ACC112 (cell line): ENCODE results near the gene CEBPG.

Source experiments
- H2AFZ ChIP-seq: fragments of 200-600 bp; sonication (generic); one replicate; pipeline ENCODE4 v1.6.0; 2017; ENCODE audit warnings: antibody characterized with exemption, low read length; ENCODE audit not compliant: unreplicated experiment
- H3K27ac ChIP-seq: fragments of 200-600 bp; sonication (generic); 2 replicates; pipeline ENCODE4 v1.5.1; 2014; ENCODE audit warnings: low read depth, mild to moderate bottlenecking, antibody characterized with exemption, low read length, moderate library complexity
- H3K27me3 ChIP-seq: fragments of 200-600 bp; sonication (generic); 2 replicates; pipeline ENCODE4 v1.6.1; 2014; ENCODE audit warnings: mild to moderate bottlenecking, antibody characterized with exemption, low read length, moderate library complexity, mixed read lengths; ENCODE audit not compliant: insufficient read depth
- H3K36me3 ChIP-seq: fragments of 200-600 bp; sonication (generic); 2 replicates; pipeline ENCODE4 v1.6.1; 2016; ENCODE audit warnings: mild to moderate bottlenecking, antibody characterized with exemption, low read length, moderate library complexity, mixed read lengths; ENCODE audit not compliant: insufficient read depth
- H3K4me1 ChIP-seq: fragments of 200-600 bp; sonication (generic); one replicate; pipeline ENCODE4 v1.6.1; 2016; ENCODE audit warnings: low read length, mixed read lengths; ENCODE audit not compliant: insufficient read depth, unreplicated experiment, control insufficient read depth
- H3K4me3 ChIP-seq: fragments of 200-600 bp; sonication (generic); 2 replicates; pipeline ENCODE4 v1.5.1; 2014; ENCODE audit warnings: mild to moderate bottlenecking, low read depth, low read length
- H3K79me2 ChIP-seq: fragments of 200-600 bp; sonication (generic); one replicate; pipeline ENCODE4 v1.6.0; 2016; ENCODE audit warnings: low read length; ENCODE audit not compliant: control insufficient read depth, unreplicated experiment, insufficient read depth

The CEBPG gene

GRCh38 chr19:33402421-33403220, 29.1 kb downstream of the CEBPG start:
- Histone ChIP-seq H3K4me1 (peaks cover under 1% of the 10 kb centered on the region), H3K36me3 (no peaks in the 10 kb centered on the region), H2AFZ (no peak overlapping the region), H3K4me3 (no peak overlapping the region), H3K27me3 (no peaks in the 10 kb centered on the region), H3K27ac (no peak overlapping the region), H3K79me2 (no peaks in the 10 kb centered on the region)

GRCh38 chr19:33403221-33403972, 29.9 kb downstream of the CEBPG start:
- Histone ChIP-seq H3K79me2 (no peaks in the 10 kb centered on the region), H3K4me1 (no peaks in the 10 kb centered on the region), H3K36me3 (no peaks in the 10 kb centered on the region), H2AFZ (no peak overlapping the region), H3K27me3 (no peaks in the 10 kb centered on the region), H3K27ac (no peak overlapping the region), H3K4me3 (no peak overlapping the region)

GRCh38 chr19:33403973-33404304, 30.4 kb downstream of the CEBPG start:
- Histone ChIP-seq H3K27ac (no peak overlapping the region), H2AFZ (no peak overlapping the region), H3K4me1 (no peaks in the 10 kb centered on the region), H3K79me2 (no peaks in the 10 kb centered on the region), H3K36me3 (no peaks in the 10 kb centered on the region), H3K27me3 (no peaks in the 10 kb centered on the region), H3K4me3 (no peak overlapping the region)

- no peak overlapping the region for H3K27ac ChIP-seq
- no peaks in the 10 kb centered on the region for H3K79me2 ChIP-seq
- no peak overlapping the region for H3K4me3 ChIP-seq
- no peaks in the 10 kb centered on the region for H3K36me3 ChIP-seq
- no peaks in the 10 kb centered on the region for H3K27me3 ChIP-seq
- H3K4me1 ChIP-seq, result no peaks in the 10 kb centered on the region
- no peak overlapping the region for H2AFZ ChIP-seq
These were observed 31.2 kb downstream of the CEBPG start for GRCh38 chr19:33404506-33405253.

- H3K36me3 ChIP-seq, result no peaks in the 10 kb centered on the region
- H2AFZ ChIP-seq, result no peak overlapping the region
- no peak overlapping the region for H3K27ac ChIP-seq
These were observed 31.7 kb downstream of the CEBPG start for GRCh38 chr19:33405254-33405552.

GRCh38 chr19:33405553-33406461, 32.3 kb downstream of the CEBPG start:
- Histone ChIP-seq H3K36me3 (no peaks in the 10 kb centered on the region), H3K79me2 (no peaks in the 10 kb centered on the region), H3K27ac (no peak overlapping the region), H3K4me1 (no peaks in the 10 kb centered on the region), H2AFZ (no peak overlapping the region), H3K27me3 (no peaks in the 10 kb centered on the region), H3K4me3 (no peak overlapping the region)

More at GRCh38 chr19:33405254-33405552, 31.7 kb downstream of the CEBPG start:
- Histone ChIP-seq H3K4me1 (no peaks in the 10 kb centered on the region), H3K4me3 (no peak overlapping the region), H3K79me2 (no peaks in the 10 kb centered on the region), H3K27me3 (no peaks in the 10 kb centered on the region)

GRCh38 chr19:33406521-33407139, 33.1 kb downstream of the CEBPG start:
- Histone ChIP-seq H3K4me1 (no peaks in the 10 kb centered on the region), H3K79me2 (no peaks in the 10 kb centered on the region), H3K27ac (no peak overlapping the region), H2AFZ (no peak overlapping the region), H3K27me3 (no peaks in the 10 kb centered on the region), H3K36me3 (no peaks in the 10 kb centered on the region), H3K4me3 (no peak overlapping the region)

GRCh38 chr19:33407140-33407551, 33.6 kb downstream of the CEBPG start:
- H3K36me3 ChIP-seq, result no peaks in the 10 kb centered on the region
- no peak overlapping the region for H2AFZ ChIP-seq
- no peak overlapping the region for H3K27ac ChIP-seq
- H3K4me1 ChIP-seq, result no peaks in the 10 kb centered on the region
- H3K79me2 ChIP-seq, result no peaks in the 10 kb centered on the region
- no peak overlapping the region for H3K4me3 ChIP-seq
- H3K27me3 ChIP-seq, result no peaks in the 10 kb centered on the region

GRCh38 chr19:33407716-33408115, 34.2 kb downstream of the CEBPG start:
- no peak overlapping the region for H3K4me3 ChIP-seq
- no peaks in the 10 kb centered on the region for H3K27me3 ChIP-seq
- H2AFZ ChIP-seq, result no peak overlapping the region
- no peaks in the 10 kb centered on the region for H3K36me3 ChIP-seq
- no peaks in the 10 kb centered on the region for H3K4me1 ChIP-seq
- H3K27ac ChIP-seq, result no peak overlapping the region
- no peaks in the 10 kb centered on the region for H3K79me2 ChIP-seq

- no peaks in the 10 kb centered on the region for H3K4me1 ChIP-seq
- no peak overlapping the region for H3K4me3 ChIP-seq
- no peak overlapping the region for H2AFZ ChIP-seq
- no peaks in the 10 kb centered on the region for H3K27me3 ChIP-seq
- H3K27ac ChIP-seq, result no peak overlapping the region
- no peaks in the 10 kb centered on the region for H3K36me3 ChIP-seq
- no peaks in the 10 kb centered on the region for H3K79me2 ChIP-seq
These were observed 34.6 kb downstream of the CEBPG start for GRCh38 chr19:33408116-33408515.
